ENCODE results near the gene TPPP3.

- TF ChIP-seq CTCF (IDR thresholded peaks at IDR 0.05) (no peak), POLR2A (IDR thresholded peaks at IDR 0.05; ENCODE audit: low read depth) (no peak), POLR2AphosphoS5 (IDR thresholded peaks at IDR 0.05) (no peak), EP300 (IDR thresholded peaks at IDR 0.05) (no peak)
Observed at GRCh38 chr16:67398546-67399217, 5.4 kb upstream of the TPPP3 start.

Measured in esophagus muscularis mucosa (tissue), 4 donors.